Adrenal gland (tissue), 12 donors: ENCODE data around the gene NHS. TPM values are rescaled to one million over a fixed set of nuclear protein-coding genes. Genes with fewer than 3 reads are reported as not detected.

Experiments
- DNase-seq, 7 donors: peaks; one replicate each; pipeline ENCODE4 v3.0.0-alpha.2; 2019 to 2020
- H3K27ac ChIP-seq, 5 donors: fragments of 200-600 bp; sonication (generic) in 4 of 5; 1 replicate in 3 of 5; 2 replicates in 2 of 5; pipeline versions ENCODE4 v1.5.1 to v1.8.0; 2016 to 2020; ENCODE audit warnings: mild to moderate bottlenecking in 1 of 5
- H3K27me3 ChIP-seq: fragments of 200-600 bp; 2 replicates; pipeline ENCODE4 v1.8.0; 2021
- H3K36me3 ChIP-seq, 2 donors: fragments of 200-600 bp; replicated peaks in 1 of 2; 1 replicate in 1 of 2; 2 replicates in 1 of 2; pipeline versions ENCODE4 v1.5.1 to v1.8.0; 2018 to 2022
- H3K4me1 ChIP-seq, 2 donors: fragments of 200-600 bp; replicated peaks in 1 of 2; 1 replicate in 1 of 2; 2 replicates in 1 of 2; pipeline versions ENCODE4 v1.5.1 to v1.8.0; 2018 to 2021
- H3K4me3 ChIP-seq, 4 donors: fragments of 200-600 bp; sonication (generic) in 3 of 4; one replicate each; pipeline ENCODE4 v1.5.1; 2016 to 2018
- H3K9me3 ChIP-seq, 3 donors: fragments of 200-600 bp; sonication (generic) in 1 of 3; replicated peaks in 1 of 3; 1 replicate in 2 of 3; 2 replicates in 1 of 3; pipeline versions ENCODE4 v1.5.1 to v1.8.0; 2016 to 2021
- CTCF ChIP-seq, 6 experiments: fragments of 450-650 bp in 4 of 6; fragments of 200-600 bp in 2 of 6; sonication (generic) in 1 of 6; IDR thresholded peaks; 1 replicate in 5 of 6; 2 replicates in 1 of 6; pipeline versions ENCODE4 v1.5.1 to v1.8.0; 2016 to 2021; ENCODE audit warnings: antibody characterized with exemption in 6 of 6, mild to moderate bottlenecking in 2 of 6, moderate library complexity in 1 of 6
- POLR2A ChIP-seq, 2 donors: fragments of 450-650 bp; IDR thresholded peaks; one replicate each; pipeline ENCODE4 v1.6.1; 2017; ENCODE audit warnings: antibody characterized with exemption in 2 of 2, mild to moderate bottlenecking in 2 of 2, moderate library complexity in 1 of 2
- WGBS, 4 donors: extraction: QIAGEN DNeasy Blood & Tissue Kit in 2 of 4; methylation state at CpG; one replicate each; pipeline versions ENCODE4 v1.1.5 to v1.1.7; 2013 to 2017; 5-methylcytosine and 5-hydroxymethylcytosine counted together
- intact Hi-C, 2 donors: fragments of 100-400 bp; cut with DNase I; formaldehyde crosslinking; loops; one replicate each; pipeline versions ENCODE4 v1.14.1 to v1.15.0; 2022 to 2023
- polyA plus RNA-seq, 3 donors: library from polyadenylated mRNA; stranded (reverse); fragments of 200-250 nt in 2 of 3; fragments of 350-450 nt in 1 of 3; fragmentation: Illumina TruSeq in 1 of 3; extraction: RNeasy Lipid Tissue Mini Kit (QIAGEN cat#74804) in 1 of 3; gene quantifications; one replicate each; pipeline ENCODE4 v1.2.3, GENCODE V29; 2013 to 2014
- total RNA-seq, 9 donors: library from RNA; depleted of rRNA in 4 of 9; stranded (reverse); fragments of >200 nt in 4 of 9; fragments of 120-200 nt in 1 of 9; fragmentation: NEBNext Ultra II Directional in 1 of 9; extraction: Animal tissue kit (Norgen Biotek cat#: 25700) in 1 of 9; gene quantifications; one replicate each; pipeline versions ENCODE4 v1.1.0 to v1.2.4, GENCODE V29; 2013 to 2023
- donor health status: healthy with polysubstance abuse.
- donor health status: Bipolar disorder and iron deficiency.
- donor health status: DM: yes; HTN: yes; CAD: no.
- donor health status: DM: no; HTN: no; CAD: no.
- donor health status: DM: no; HTN: no; CAD: no.
- donor health status: DM: yes; HTN: yes; CAD: no.

Gene NHS
- total and polyA plus RNA-seq, 12 donors: 4.4 to 12.5 (median 6.8) TPM

DNA sequence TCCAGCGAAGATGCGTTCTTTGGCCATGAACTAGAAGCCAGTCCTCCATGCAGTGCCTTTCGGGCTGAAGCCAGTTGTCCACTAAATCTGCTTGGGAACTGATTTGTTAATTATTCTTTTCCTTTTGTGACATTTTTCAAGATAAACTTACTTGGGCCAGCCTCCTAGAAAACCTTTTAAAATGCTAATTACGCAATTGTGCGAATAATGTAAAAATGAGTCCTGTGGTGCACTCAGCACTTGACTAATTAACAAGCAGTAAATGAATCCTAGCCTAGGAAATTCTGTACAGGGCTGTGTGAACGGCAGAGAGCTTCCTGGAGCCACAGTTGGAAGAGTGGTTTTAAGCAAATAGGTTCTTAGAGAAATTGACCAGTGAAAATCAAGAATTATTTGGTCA, 212.4 kb downstream of the NHS start:
- 74 to 90% (median 78%) methylated on average over 6 of the region's 6 CpGs for WGBS, 4 donors

GRCh38 chrX:17588303-17588702, 213.3 kb downstream of the NHS start:
- intact Hi-C loops: loop anchor here in 1 of 2 donors (10.0 kb wide), 1 partner anchor 54 kb away; no protein-coding TSS in a partner anchor
- no peak for DNase-seq
- no peak for TF ChIP-seq CTCF (IDR thresholded peaks at IDR 0.05)
- no peak for TF ChIP-seq POLR2A (IDR thresholded peaks at IDR 0.05)
- no peak overlapping the region for H3K27ac ChIP-seq
- H3K36me3 ChIP-seq: no peaks in the 10 kb centered on the region
- H3K9me3 ChIP-seq: no peaks in the 10 kb centered on the region
- H3K4me1 ChIP-seq: peaks cover 0 to 7% of the 10 kb centered on the region in 2 donors
- no peak overlapping the region for H3K4me3 ChIP-seq
- H3K27me3 ChIP-seq: no peaks in the 10 kb centered on the region
- 35 to 52% (median 46%) methylated on average over 3 of the region's 3 CpGs for WGBS, 4 donors

More for the DNA sequence above, 212.4 kb downstream of the NHS start:
- peaks cover 0 to 4% of the 10 kb centered on the region in 2 donors for H3K4me1 ChIP-seq
- intact Hi-C loops: loop anchor here in 1 of 2 donors (10.0 kb wide), 1 partner anchor 53 kb away; no protein-coding TSS in a partner anchor
- H3K27ac ChIP-seq: no peak overlapping the region
- DNase-seq: no peak
- H3K9me3 ChIP-seq: no peaks in the 10 kb centered on the region
- H3K27me3 ChIP-seq: no peaks in the 10 kb centered on the region
- TF ChIP-seq CTCF (IDR thresholded peaks at IDR 0.05) (no peak), POLR2A (IDR thresholded peaks at IDR 0.05) (no peak)
- H3K4me3 ChIP-seq: no peak overlapping the region
- no peaks in the 10 kb centered on the region for H3K36me3 ChIP-seq

- intact Hi-C loops: no loop called here
- peak; percentile 59 to 89 (median 78) for DNase-seq
- Histone ChIP-seq H3K27ac (peak overlapping the region in 3 of 5 donors; percentile 27 to 66 (median 66)), H3K36me3 (no peaks in the 10 kb centered on the region), H3K9me3 (no peaks in the 10 kb centered on the region), H3K27me3 (no peaks in the 10 kb centered on the region), H3K4me3 (peak overlapping the region in 1 of 4 donors; percentile 39), H3K4me1 (peaks cover 0 to 7% of the 10 kb centered on the region in 2 donors)
- TF ChIP-seq CTCF (IDR thresholded peaks at IDR 0.05): peak; percentile 28 to 79 (median 66)
- TF ChIP-seq POLR2A (IDR thresholded peaks at IDR 0.05): no peak
- WGBS, 4 donors: 13 to 35% (median 27%) methylated on average over 6 to 9 of the region's 9 CpGs
Observed at GRCh38 chrX:17590892-17591740, 216.1 kb downstream of the NHS start.

GRCh38 chrX:17591741-17592110, 216.7 kb downstream of the NHS start:
- no peaks in the 10 kb centered on the region for H3K27me3 ChIP-seq
- intact Hi-C loops: no loop called here
- DNase-seq: peak in 5 of 7 donors; percentile 19 to 58 (median 26)
- H3K4me1 ChIP-seq: peaks cover 0 to 7% of the 10 kb centered on the region in 2 donors
- no peaks in the 10 kb centered on the region for H3K36me3 ChIP-seq
- H3K27ac ChIP-seq: peak overlapping the region in 4 of 5 donors; percentile 7 to 66 (median 46)
- H3K9me3 ChIP-seq: no peaks in the 10 kb centered on the region
- H3K4me3 ChIP-seq: peak overlapping the region in 1 of 4 donors; percentile 39
- 20 to 50% (median 36%) methylated on average over 4 of the region's 4 CpGs for WGBS, 4 donors
- no peak for TF ChIP-seq CTCF (IDR thresholded peaks at IDR 0.05)
- no peak for TF ChIP-seq POLR2A (IDR thresholded peaks at IDR 0.05)
